ENCODE data around the gene CEMIP. TPM values are rescaled to one million over a fixed set of nuclear protein-coding genes. Genes with fewer than 3 reads are reported as not detected.

CEMIP gene
- total RNA-seq, 1 donor from 2014 or later: 0.77 TPM

DNA sequence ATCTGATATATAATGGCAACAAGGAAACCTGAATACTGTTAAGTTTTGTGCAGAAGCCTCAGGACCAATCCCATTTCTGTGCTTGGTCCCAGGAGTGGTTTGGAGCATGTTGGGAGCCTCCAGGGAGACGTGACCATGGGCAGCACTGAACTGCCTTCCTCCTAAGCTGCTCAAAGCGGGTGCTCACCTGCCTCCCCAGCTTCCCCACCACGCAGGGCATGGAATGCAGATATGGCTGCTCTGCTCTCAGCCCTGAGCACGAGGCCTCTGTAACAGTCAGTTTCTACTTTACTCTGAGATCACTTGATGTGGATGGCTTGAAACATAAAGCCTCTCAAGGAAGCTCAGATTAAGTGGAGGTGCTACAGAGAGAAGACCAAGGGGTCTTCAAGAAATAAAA, 161.2 kb downstream of the CEMIP start:
- H3K27me3 Mint-ChIP-seq: no peaks in the 10 kb centered on the region
- no peaks in the 10 kb centered on the region for H3K4me1 Mint-ChIP-seq (ENCODE audit: low read depth)
- no peak for DNase-seq (ENCODE audit: low spot score, unreplicated experiment)
- H3K9me3 Mint-ChIP-seq (ENCODE audit: low read depth): no peaks in the 10 kb centered on the region
- H3K4me3 Mint-ChIP-seq (ENCODE audit: low read depth): no peak overlapping the region
- TF ChIP-seq, protein P1, sequence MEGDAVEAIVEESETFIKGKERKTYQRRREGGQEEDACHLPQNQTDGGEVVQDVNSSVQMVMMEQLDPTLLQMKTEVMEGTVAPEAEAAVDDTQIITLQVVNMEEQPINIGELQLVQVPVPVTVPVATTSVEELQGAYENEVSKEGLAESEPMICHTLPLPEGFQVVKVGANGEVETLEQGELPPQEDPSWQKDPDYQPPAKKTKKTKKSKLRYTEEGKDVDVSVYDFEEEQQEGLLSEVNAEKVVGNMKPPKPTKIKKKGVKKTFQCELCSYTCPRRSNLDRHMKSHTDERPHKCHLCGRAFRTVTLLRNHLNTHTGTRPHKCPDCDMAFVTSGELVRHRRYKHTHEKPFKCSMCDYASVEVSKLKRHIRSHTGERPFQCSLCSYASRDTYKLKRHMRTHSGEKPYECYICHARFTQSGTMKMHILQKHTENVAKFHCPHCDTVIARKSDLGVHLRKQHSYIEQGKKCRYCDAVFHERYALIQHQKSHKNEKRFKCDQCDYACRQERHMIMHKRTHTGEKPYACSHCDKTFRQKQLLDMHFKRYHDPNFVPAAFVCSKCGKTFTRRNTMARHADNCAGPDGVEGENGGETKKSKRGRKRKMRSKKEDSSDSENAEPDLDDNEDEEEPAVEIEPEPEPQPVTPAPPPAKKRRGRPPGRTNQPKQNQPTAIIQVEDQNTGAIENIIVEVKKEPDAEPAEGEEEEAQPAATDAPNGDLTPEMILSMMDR (IDR thresholded peaks at IDR 0.05; ENCODE audit: unreplicated experiment): no peak
- peaks cover 8% of the 10 kb centered on the region for H3K36me3 Mint-ChIP-seq (ENCODE audit: insufficient read depth)
- H3K27ac Mint-ChIP-seq: no peak overlapping the region

DNA sequence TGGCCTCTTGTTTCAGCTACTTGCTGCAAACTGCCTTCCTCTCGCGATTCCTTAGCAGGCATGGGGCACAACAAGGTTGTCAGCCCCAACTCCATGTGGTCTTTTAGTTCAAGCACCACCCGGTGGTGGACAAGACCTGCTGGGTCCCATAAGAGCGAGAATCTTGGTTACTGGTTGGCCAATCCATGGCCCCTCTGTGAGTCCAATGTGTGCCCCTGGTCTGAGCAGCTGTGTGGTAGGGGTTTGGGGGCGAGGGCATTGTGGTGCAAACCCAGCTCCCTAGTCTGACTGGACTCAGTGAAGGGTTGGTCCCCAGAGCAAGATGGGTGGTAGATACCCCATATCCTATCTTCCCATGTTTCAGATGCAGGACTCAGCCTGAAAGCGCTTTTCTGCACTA, 161.7 kb downstream of the CEMIP start:
- no peak overlapping the region for H3K27ac Mint-ChIP-seq
- peaks cover 8% of the 10 kb centered on the region for H3K36me3 Mint-ChIP-seq (ENCODE audit: insufficient read depth)
- H3K4me1 Mint-ChIP-seq (ENCODE audit: low read depth): no peaks in the 10 kb centered on the region
- no peaks in the 10 kb centered on the region for H3K9me3 Mint-ChIP-seq (ENCODE audit: low read depth)
- no peak for DNase-seq (ENCODE audit: low spot score, unreplicated experiment)
- no peaks in the 10 kb centered on the region for H3K27me3 Mint-ChIP-seq
- TF ChIP-seq, protein P1 (IDR thresholded peaks at IDR 0.05; ENCODE audit: unreplicated experiment): no peak
- H3K4me3 Mint-ChIP-seq (ENCODE audit: low read depth): no peak overlapping the region

DNA sequence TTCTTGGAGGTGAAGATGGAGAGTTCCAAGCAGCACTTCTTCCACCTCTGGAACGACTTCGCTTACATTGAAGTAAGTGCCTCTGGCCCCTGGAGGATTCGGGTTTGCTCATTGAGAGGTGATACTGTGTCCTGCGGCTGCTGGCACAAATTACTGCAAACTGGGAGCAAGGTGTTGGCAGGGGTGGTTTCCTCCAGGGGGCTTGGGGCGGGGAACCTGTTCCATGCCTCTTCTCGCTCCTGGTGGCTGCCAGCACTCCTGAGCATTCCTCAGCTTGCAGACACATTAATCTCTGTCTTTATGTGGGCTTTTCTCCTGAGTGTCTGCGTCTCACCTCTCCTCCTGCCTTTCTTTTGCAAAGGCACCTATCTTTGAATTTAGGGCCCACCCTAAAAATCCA, 163.1 kb downstream of the CEMIP start:
- Mint-ChIP-seq H3K4me1 (ENCODE audit: low read depth) (no peaks in the 10 kb centered on the region), H3K36me3 (ENCODE audit: insufficient read depth) (peaks cover 8% of the 10 kb centered on the region), H3K27ac (no peak overlapping the region), H3K4me3 (ENCODE audit: low read depth) (no peak overlapping the region), H3K27me3 (no peaks in the 10 kb centered on the region), H3K9me3 (ENCODE audit: low read depth) (no peaks in the 10 kb centered on the region)
- DNase-seq (ENCODE audit: low spot score, unreplicated experiment): no peak
- TF ChIP-seq, protein P1 (IDR thresholded peaks at IDR 0.05; ENCODE audit: unreplicated experiment): no peak

DNA sequence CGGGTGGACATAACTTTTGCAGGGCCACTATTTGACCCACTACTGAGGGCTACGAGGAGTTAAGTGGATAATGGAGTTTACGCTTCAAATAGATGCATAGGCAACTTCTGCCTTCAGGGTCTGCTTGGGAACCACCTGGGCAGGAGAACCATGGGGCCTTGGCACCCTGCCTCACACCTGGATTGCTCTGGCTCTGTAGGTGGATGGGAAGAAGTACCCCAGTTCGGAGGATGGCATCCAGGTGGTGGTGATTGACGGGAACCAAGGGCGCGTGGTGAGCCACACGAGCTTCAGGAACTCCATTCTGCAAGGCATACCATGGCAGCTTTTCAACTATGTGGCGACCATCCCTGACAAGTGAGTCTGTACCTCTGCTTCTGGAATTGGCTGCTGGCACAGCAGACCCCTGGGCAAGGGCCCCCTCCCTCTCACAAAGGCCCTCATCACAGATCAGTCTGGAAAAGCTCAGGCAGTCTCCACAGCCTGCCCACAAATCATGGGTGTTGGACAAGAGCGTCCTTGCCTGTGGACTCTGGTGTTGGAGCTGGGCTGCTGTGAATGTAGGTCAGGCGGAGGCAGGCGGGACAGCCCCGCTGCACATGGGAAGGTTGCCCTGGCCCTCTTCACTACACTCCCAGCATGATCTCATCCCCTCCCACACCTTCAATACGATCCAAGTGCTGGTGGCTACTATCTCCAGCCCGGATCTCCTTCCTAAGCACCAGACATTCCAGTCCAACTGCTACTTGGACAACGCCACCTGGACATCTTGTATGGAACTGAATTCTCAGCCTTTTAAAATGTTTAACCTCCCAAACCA, 163.8 kb downstream of the CEMIP start:
- H3K4me1 Mint-ChIP-seq (ENCODE audit: low read depth): no peaks in the 10 kb centered on the region
- no peak overlapping the region for H3K27ac Mint-ChIP-seq
- no peaks in the 10 kb centered on the region for H3K27me3 Mint-ChIP-seq
- no peak for DNase-seq (ENCODE audit: low spot score, unreplicated experiment)
- TF ChIP-seq, protein P1 (IDR thresholded peaks at IDR 0.05; ENCODE audit: unreplicated experiment): no peak
- H3K4me3 Mint-ChIP-seq (ENCODE audit: low read depth): no peak overlapping the region
- peaks cover 8% of the 10 kb centered on the region for H3K36me3 Mint-ChIP-seq (ENCODE audit: insufficient read depth)
- H3K9me3 Mint-ChIP-seq (ENCODE audit: low read depth): no peaks in the 10 kb centered on the region

DNA sequence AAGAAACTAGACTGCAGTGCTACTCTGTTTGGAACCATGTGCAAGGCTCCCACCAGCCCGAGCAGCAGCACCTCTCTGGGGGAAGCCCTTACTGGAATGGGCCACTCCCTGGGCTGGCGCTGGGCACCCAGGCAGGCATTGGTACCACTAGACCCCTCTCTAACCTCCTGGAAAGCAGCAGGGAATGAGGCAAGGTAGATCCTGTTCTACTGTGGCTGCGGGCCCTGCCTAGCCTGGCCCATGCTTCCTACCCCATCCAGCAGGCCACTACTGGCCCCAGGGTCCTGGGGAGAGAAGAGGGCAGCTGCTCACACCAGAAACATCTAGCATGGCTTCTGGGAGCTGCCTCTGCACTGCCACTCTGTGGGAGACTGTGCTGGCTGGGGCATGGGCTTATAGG, 165.6 kb downstream of the CEMIP start:
- H3K9me3 Mint-ChIP-seq (ENCODE audit: low read depth): no peaks in the 10 kb centered on the region
- no peaks in the 10 kb centered on the region for H3K27me3 Mint-ChIP-seq
- peaks cover 10% of the 10 kb centered on the region for H3K36me3 Mint-ChIP-seq (ENCODE audit: insufficient read depth)
- no peak overlapping the region for H3K4me3 Mint-ChIP-seq (ENCODE audit: low read depth)
- H3K4me1 Mint-ChIP-seq (ENCODE audit: low read depth): no peaks in the 10 kb centered on the region
- TF ChIP-seq, protein P1 (IDR thresholded peaks at IDR 0.05; ENCODE audit: unreplicated experiment): no peak
- no peak overlapping the region for H3K27ac Mint-ChIP-seq
- no peak for DNase-seq (ENCODE audit: low spot score, unreplicated experiment)

Data from progenitor cell of endocrine pancreas (in vitro differentiated cells).